Superior temporal gyrus (tissue), 1 donor: ENCODE data around the gene MAEA.

Source experiments
- DNase-seq: peaks from one replicate; pipeline ENCODE4 v3.0.0-alpha.2; 2016; ENCODE audit errors: extremely low spot score

Gene MAEA

DNA sequence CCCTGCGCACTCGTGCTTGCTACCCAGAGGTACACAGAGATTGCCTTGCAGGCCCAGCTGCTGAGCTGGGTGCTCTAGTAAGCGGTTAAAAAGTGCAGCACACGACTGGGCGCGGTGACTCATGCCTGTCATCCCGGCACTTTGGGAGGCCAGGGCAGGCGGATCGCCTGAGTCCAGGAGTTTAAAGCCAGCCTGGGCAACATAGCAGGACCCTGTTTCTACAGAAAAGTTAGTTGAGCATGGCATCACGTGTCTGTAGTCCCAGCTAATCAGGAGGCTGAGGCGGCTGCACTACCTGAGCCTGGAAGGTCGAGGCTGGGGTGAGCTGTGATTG lies 62.8 kb downstream of the MAEA start:
- DNase-seq, result no peak

DNA sequence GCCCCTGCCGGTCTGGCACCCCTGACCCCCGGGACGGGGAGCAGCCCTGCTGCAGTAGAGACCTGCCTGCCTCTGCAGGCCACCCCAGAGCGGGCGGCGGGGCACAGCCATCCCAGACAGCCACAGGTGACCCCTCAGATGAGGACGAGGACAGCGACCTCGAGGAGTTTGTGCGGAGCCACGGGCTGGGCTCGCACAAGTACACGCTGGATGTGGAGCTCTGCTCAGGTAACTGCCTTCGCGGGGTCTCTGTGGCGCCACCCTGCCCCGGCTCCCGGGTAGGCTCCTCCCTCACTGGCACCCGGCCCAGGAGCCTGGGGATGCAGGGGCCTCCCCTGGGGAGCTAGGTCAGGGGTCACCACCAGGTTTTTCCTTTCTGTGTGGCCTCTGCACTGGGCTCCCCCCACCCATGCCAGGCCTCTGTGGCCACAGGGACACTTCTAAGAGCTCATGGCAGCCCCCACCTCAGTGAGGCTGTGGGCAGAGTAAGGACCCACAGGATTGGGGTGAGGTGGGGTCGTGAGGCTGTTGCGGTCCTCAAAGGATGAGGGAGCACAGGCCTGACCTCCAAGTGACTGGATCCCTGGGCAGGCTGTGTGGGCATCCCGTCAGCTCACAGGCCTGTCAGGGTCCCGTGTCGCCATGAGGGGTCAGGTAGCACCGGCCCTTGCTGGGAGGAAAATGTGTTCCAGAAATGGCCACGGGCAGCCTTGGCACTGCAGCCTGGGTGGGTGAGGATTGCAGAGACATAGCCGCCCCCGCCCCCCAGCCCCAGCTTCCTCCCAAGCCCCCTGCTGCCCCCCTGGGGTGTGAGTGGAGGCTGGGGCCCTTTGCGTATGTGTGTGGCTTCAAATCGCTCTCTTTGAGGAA lies 63.7 kb downstream of the MAEA start:
- DNase-seq, result no peak

DNA sequence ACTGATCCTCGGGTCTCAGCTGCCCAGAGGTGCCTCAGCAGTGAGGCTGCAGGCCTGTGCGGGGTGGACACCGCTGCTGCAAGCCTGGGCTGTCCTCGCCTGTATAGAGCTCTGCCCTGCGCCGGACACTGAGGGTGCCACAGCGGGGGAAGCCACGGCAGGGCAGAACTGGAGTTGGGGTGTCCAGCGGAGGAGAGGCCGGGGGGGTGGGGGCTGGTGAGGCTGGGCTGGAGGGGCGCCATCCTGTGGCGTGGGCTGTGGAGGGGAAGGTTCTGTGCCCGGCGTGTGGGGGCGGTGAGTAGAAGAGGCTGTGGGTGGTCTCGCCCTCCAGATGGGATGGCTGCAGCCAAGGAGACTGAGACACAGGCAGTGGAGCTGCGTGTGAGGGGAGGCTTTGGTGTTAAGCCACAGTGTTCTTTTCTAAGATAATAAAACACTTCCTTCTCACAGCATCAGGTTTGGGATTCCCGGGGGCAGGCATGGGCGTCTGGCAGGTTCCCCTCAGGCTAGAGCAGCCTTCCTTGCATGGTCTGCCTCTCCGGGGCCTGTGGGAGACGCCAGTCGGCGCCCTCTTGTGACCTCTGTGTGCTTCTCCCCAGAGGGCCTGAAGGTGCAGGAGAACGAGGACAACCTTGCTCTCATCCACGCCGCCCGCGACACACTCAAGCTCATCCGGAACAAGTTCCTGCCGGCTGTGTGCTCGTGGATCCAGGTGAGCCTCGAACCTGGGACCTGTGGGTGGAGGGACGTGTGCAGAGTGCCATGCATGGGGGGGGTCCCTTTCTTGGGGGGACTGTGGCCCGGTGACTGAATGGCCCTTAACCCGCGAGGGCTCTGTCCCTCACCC lies 64.7 kb downstream of the MAEA start:
- DNase-seq, result no peak

- no peak for DNase-seq
Observed at GRCh38 chr4:1354983-1355275, 65.2 kb downstream of the MAEA start.

GRCh38 chr4:1355378-1355777 lies 65.7 kb downstream of the MAEA start:
- DNase-seq, result no peak

GRCh38 chr4:1356181-1356998 lies 66.7 kb downstream of the MAEA start:
- peak; percentile 74 for DNase-seq

GRCh38 chr4:1357356-1358248 lies 67.9 kb downstream of the MAEA start:
- no peak for DNase-seq

GRCh38 chr4:1358421-1359143 lies 68.9 kb downstream of the MAEA start:
- no peak for DNase-seq

DNA sequence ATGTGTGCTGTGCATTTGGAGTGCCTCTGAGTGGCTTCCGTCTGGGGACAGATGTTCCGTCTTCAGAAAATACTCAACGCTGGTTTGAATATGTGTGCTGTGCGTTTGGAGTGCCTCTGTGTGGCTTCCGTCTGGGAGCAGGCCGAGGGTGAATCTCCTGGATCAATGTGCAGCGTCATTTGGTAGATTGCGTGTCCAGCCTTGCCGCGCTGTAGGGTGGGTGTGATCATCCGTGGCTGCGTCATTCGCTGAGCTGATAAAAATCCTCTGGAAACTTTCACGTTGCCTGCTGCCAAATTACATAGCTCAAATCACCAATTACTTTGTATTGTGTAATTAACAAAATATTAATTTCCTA lies 69.4 kb downstream of the MAEA start:
- no peak for DNase-seq

- DNase-seq, result no peak
Observed at GRCh38 chr4:1359976-1360375, 70.3 kb downstream of the MAEA start.

GRCh38 chr4:1360423-1361283 lies 71.0 kb downstream of the MAEA start:
- DNase-seq, result no peak

- DNase-seq, result no peak
Observed at GRCh38 chr4:1361431-1361830, 71.7 kb downstream of the MAEA start.

DNA sequence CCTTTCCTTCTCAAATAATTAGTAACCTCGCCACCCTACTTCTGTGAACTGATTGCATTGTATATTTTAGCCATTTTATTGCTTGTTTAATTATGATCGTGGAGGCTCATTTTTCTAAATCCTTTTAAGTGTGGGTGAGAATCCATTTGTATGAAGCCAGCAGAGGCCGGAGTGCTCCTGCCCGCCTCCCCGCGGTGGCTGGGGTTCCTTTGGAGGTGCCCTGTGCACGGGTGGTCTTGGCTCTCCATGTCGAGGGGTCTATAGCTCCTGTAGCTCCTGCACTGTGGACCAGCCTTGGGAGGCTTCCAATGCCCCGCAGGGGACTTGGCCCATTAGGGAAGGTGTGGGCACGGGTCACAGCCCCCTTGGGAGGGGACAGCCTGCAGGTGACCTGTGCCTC lies 72.4 kb downstream of the MAEA start:
- no peak for DNase-seq

DNA sequence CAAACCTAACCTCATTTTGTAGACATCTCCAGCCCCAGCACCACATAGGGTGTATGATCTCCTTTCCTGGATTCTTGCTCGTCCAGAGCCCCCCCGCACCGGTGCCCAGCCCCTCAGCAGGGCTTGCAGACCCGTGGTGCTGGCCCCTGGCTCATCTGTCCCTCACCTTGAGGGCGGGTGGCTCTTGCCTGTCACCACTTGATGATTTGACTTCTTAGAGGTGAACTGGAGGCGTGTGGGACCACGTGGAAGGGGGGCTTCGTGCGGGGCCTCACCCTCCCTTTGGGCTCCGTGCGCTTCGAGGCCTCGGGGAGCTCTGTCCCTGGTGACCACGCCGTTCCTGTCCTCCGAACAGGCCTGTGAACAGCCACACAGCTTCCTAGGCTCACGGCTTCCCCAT lies 72.8 kb downstream of the MAEA start:
- no peak for DNase-seq

DNA sequence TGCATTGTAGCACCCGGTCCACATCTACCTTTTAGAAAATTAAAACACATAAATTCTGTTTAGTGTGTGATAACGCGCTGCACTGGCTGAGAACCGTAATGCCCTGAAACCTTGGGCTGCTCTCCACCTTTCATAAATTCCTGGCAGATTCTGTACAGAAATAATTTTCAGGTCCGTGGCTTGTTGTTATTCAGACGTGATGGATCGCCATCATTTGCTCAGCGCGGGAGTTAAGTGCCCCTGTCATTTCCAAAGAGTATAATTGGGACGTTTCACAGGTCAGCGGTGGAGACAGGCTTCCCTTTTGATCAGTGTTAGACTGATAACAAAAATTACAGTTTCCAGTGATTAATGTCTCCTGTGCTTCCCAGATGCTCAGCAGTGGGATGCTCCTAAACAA lies 73.8 kb downstream of the MAEA start:
- DNase-seq, result no peak

DNA sequence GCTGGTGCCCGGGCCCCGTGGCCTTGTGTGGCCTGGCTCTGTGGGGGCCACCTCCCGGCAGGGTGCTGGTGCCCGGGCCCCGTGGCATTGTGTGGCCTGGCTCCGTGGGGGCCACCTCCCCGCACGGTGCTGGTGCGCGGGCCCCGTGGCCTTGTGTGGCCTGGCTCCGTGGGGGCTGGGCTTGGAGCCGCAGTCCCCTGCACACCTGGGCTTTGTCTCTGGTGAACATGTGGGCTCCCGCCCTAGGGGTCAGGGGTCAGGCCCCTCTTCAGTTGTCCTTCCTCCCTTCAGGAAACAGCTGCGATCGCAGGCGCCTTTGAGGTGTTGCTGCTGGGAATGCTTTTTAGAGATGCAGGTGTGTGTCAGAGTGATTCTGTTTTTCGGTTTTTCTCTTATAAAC lies 74.5 kb downstream of the MAEA start:
- DNase-seq, result no peak

DNA sequence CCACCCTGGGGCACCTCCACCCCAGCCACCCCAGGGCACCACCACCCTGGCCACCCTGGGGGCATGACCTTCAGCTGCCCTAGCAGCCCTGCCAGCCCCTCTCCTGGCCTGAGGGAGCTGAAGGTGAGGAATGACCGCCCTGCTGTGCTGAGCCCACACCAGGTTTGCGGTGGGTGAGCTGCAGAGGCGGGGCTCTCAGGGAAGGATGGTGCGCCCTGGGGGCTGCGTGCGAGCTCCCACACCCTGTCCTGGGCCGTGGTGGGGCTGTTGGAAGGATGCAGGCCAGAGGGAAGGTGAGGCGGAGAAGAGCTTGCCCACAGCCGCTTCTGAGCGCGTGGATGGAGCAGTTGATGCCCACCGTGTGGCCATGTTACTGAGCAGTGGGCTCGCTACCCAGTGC lies 75.1 kb downstream of the MAEA start:
- no peak for DNase-seq

DNA sequence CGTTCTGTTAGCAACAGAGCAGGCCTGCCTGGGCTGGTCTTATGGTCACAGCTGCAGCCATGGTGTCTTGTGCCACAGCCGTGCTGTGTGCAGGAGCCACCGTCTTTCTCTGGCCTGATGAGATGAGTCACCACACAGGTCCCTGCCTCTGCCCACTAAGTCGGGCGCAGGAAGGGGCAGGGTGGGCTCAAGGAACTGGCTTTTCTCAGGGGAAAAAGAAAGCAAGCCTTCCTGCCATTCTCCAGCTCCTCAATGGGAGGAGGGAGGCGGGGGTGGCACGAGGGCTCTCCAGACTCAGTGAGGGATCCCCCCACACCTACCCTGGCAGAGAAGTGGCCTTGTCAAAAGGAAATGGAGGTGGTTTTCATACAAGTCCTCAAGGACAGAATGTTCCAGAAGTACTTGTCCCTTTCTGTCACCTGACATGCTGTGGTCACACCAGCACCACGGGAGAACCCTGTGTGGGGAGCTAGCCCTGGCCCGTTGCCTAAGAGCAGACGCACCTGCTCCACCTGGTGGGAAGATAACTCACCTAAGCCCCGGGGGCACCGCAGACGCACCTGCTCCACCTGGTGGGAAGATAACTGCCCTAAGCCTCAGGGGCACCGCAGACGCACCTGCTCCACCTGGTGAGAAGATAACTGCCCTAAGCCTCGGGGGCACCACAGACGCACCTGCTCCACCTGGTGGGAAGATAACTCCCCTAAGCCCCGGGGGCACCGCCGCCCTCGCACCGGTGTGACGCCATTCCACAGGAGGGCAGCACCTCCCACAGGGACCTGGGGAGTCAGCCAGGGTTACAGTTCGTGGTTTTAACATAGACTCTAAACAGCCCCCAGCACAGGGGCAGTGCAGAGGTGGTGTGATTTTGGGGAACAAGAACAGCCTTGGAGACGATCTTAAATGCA lies 75.8 kb downstream of the MAEA start:
- no peak for DNase-seq
